ENCODE results near the gene GABPA.
"Not testable (repeated sequence)": the region's sequence is repeated elsewhere in the genome, so short reads cannot be mapped to it uniquely, and the experiment has no call there.

Gene GABPA

GRCh38 chr21:25734904-25735645 is at the start of gene GABPA, which contains the start of gene ATP5PF:
Gene GABPA (plus strand): TSS chr21:25734972. CDS start chr21:25741599, 6,627 bp downstream.
Gene ATP5PF (minus strand): TSS chr21:25734904. CDS start chr21:25729794, 5,110 bp downstream.
- DNase-seq, result peak; percentile 98

- DNase-seq, result no peak
Observed at GRCh38 chr21:25687787-25688186, 47.0 kb upstream of the GABPA start.

DNA sequence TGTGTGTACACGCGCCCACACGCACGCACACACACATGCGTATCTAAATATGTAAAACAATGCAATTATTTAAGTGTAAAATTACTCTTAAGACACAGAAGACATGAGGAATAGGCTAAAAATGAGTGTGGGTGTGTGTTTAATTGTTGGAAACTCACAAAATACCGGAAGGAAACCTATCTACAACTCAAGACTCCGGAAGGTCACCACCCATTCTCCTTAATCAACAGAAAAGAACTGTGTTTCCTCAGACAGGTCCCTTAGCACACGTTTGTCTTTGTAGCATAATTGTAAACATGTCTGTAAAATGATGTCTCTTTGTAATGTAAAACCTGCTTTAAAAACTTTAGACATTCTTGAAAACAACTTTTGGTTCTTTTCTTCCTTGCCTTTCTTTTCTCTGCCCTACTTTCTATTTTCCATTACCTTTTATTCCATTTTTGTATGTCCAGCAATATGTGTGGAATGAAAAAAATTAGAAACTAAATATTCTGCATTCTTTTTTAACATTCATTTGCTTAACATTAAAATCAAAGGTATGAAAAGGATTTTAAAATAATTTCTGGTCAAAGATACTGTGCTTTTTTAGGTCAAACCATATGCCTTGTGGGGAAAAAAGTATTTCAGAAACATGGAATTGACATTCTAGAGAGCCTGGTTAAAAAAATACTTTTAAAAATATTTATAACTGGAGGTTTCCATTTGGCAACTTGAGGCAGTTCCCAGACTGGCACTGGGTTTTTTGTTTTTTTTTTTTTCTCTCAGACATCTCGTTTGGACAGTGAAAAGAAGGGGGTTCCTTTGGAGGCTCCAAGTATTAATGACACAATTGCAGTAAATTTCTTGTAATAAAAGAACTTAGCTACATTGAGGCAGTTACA is 46.3 kb upstream of the GABPA start:
- no peak for DNase-seq

- DNase-seq, result no peak
Observed at GRCh38 chr21:25689226-25689625, 45.5 kb upstream of the GABPA start.

GRCh38 chr21:25691976-25692375 is 42.8 kb upstream of the GABPA start:
- no peak for DNase-seq

- DNase-seq, result not testable (repeated sequence)
Observed at GRCh38 chr21:25695461-25695860, 39.3 kb upstream of the GABPA start.

- no peak for DNase-seq
Observed at GRCh38 chr21:25700741-25701140, 34.0 kb upstream of the GABPA start.

DNA sequence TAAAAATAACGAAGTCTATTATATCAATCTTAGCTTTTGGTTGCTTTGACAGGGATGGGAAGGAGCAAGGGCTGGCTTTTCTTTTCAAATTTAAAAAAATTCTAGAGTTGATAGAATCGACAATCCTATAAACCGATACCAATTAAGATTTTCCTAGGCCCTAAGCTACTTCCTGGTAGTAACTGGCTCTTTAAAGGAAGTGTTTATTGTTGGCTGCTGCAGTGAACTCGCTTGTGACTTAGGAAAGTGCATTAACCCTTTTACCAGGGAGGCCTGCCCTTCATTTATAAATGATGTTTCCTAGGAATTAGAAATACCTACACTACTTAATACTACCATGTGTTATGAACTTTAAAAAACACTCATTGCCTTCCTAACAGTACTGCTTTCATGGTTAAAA is 33.2 kb upstream of the GABPA start:
- no peak for DNase-seq

GRCh38 chr21:25708467-25709065 is 26.2 kb upstream of the GABPA start:
- peak; percentile 39 to 42 for DNase-seq

- DNase-seq, result no peak
Observed at GRCh38 chr21:25709684-25710265, 25.0 kb upstream of the GABPA start.

DNA sequence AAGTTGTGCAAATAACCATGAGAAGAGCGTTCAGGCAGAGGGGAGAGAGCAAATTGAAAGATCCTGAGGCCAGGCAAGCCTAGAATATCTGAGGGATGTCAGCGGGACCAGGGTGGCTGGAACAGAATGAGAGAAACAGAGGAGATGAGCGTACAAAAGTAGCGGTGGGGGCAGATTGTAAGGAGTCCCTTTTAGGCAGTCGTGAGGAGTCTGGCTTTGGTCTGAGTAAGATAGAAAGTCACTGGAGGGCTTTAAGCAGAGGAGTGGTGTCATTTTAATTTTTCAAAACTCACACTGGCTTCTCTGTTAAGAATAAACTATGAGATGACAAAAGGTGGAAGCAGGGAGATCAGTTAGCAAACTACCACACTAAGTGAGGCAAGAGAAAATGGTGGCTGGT is 24.2 kb upstream of the GABPA start:
- no peak for DNase-seq

DNA sequence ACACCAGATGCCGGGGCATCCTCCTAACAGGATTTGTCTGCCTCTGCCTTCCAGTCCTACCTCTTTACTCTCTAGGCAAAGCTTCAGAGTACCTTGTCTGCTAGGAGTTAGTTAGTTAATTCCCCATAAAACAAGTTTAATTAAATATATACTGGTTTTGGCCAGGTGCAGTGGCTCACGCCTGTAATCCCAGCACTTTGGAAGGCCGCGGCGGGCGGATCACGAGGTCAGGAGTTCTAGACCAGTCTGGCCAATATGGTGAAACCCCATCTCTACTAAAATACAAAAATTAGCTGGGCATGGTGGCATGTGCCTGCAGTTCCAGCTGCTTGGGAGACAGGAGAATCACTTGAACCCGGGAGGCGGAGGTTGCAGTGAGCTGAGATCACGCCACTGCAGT is 20.7 kb upstream of the GABPA start:
- DNase-seq, result not testable (repeated sequence)

DNA sequence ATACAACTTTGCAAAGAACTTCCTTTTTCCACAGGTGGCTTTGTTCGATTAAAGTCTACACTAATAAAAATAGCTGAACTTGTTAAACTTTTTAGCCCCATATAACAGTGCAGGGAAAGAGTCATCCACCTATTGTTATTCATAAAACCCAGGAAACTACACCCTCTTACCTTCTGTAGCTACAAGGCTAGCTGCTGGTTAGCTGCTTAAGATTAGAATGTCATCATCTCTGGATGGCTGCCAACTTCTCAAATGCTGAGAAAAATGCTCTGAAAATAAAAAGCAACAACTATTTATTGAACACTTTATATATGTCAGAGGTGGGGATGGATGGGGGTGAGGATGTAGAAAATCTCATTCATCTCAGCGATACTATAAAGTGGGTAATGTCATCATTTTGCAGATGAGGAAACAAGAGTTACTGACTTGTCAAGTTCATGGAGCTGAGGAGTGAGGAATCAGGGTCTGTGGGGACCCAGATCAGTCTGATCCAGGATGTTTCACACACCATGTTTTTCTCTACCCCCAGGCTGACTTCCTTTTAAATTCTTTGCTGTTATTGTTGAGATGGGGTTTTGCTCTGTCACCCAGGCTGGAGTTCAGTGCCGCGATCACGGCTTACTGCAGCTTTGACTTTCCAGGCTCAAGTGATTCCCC is 17.2 kb upstream of the GABPA start:
- no peak for DNase-seq

GRCh38 chr21:25721987-25722386 is 12.8 kb upstream of the GABPA start:
- no peak for DNase-seq

GRCh38 chr21:25722631-25723030 is 12.1 kb upstream of the GABPA start:
- DNase-seq, result no peak

DNA sequence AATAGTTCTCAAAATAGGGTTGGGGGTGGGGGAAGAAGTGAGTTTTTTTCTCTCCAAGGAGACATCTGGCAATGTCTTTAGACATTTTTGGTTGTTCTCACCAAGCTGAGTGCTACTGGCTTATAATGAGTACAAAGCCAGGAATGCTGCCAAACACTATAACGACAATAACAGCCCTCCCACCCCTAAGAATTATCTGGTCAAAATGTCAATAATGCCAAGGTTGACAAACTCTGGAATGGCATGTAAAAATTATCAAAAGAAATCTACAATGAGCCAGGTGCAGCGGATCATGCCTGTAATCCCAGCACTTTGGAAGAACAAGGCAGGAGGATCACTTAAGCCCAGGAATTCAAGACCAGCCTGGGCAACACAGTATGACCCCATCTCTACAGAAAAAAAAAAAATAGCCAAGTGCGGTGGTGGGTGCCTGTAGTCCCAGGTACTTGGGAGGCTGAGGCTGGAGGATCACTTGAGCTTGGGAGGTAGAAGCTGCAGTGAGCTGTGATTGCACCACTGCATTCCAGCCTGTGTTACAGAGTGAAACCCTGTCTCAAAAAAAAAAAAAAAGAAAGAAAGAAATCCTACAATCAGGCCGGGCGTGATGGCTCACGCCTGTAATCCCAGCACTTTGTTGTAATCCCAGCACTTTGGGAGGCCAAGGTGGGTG is 2.5 kb upstream of the GABPA start:
- DNase-seq, result no peak

DNA sequence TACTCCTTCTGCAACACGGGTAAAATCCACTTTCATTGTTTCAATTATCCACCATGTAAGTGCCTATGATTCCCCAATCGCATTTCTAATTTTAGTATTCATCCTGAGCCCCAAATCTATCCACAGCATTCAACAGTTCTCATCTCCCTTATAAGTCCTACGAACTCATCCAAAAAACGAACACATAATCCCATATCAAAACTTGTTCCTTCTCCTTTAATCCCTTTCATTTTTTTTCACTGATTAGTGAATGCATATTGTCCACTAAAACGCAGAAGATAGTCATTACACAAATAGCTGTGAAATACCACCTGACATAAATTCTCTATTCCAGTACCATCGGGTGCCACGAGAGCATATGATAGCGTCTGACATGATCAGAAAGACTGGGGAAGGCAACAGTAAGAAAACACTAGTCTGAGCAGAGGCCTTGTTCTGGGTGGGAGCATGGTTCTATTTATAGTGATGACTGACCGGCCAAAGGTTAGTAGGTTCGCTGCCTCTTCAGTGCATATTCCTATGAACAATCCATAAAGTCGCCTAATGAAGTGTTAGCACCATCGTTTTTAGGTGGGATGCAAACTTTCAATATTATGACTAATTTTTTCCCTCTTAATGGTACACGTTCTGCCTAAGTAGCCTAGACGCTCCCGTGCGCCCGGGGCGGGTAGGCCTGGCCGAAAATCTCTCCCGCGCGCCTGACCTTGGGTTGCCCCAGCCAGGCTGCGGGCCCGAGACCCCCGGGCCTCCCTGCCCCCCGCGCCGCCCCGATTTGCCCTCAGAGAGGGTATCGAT is 716 bp upstream of the GABPA start:
- DNase-seq, result peak; percentile 26 to 29

DNA sequence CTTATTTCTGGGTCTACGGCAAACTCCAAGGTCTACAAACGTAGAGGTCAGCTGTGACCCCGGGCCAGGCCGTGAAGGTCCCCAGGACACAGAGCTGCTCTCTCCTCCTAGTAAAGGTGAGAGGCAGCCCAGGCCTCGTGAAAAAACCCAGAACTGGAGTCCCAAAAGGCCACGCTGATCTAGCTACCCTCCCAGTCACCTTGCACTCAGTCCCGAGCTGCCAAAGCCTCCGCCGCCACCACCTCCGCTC is 193 bp upstream of the GABPA start:
- no peak for DNase-seq

GRCh38 chr21:25735646-25736597 is 1.1 kb downstream of the GABPA start:
- DNase-seq, result peak; percentile 60 to 64

GRCh38 chr21:25737421-25737820 is 2.6 kb downstream of the GABPA start:
- DNase-seq, result no peak

Measured in activated CD4-positive, alpha-beta T cell treated with anti-CD3 and anti-CD28 coated beads, Interleukin-2, amount 50 U/mL, for 4 hours (primary cell).